Right ventricle myocardium inferior (tissue), 1 donor: ENCODE results near the gene RTN3. TPM values are rescaled to one million over a fixed set of nuclear protein-coding genes. Genes with fewer than 3 reads are reported as not detected.
A peak's percentile ranks its signal among the peaks of the same experiment; 100 is the strongest.
"Not testable (repeated sequence)": the region's sequence is repeated elsewhere in the genome, so short reads cannot be mapped to it uniquely, and the experiment has no call there.

Source experiments
- ATAC-seq: fragments of 200-7000 bp; cut with Tn5 transposase; one replicate; pipeline ENCODE4 v1.9.1; 2020; ENCODE audit warnings: mild to moderate bottlenecking, moderate library complexity
- DNase-seq: peaks from one replicate; pipeline ENCODE4 v3.0.0; 2021; ENCODE audit errors: missing footprints
- intact Hi-C: fragments of 100-400 bp; cut with DNase I; formaldehyde crosslinking; loops from one replicate; pipeline ENCODE4 v1.11.0; 2022
- total RNA-seq: library from RNA; stranded (reverse); fragmentation: NEBNext Ultra II Directional; extraction: Animal tissue kit (Norgen Biotek cat#: 25700); gene quantifications from one replicate; pipeline ENCODE4 v1.2.1, GENCODE V29; 2021
- donor health status: DM: no; HTN: yes; CAD: no; lungs with severe emphysema.

Gene RTN3
- total RNA-seq, 1 donor from 2014 or later, result 52.4 TPM

DNA sequence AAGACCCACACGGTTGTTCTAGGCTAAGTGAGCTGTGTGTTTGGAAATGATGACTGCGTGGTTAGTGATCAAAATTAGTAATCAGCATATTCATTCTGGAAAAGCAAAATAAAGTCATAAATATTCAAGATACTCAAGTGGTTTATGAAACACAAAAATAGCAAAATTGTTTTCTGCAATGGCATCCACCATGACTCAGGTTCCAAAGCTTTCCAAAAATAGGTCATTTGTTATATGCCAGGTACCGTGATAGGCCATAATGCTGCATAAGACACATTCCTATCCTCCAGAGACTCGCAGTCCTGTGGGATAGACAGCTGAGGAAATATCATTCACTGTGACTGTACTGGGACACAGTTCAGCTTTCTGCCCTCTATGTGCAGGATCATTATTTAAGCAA is 7.7 kb upstream of the RTN3 start:
- ATAC-seq (no peak), DNase-seq (no peak)
- intact Hi-C loops, result loop anchor here (5.0 kb wide), 1 partner anchor 64 kb away; no protein-coding TSS in a partner anchor

DNA sequence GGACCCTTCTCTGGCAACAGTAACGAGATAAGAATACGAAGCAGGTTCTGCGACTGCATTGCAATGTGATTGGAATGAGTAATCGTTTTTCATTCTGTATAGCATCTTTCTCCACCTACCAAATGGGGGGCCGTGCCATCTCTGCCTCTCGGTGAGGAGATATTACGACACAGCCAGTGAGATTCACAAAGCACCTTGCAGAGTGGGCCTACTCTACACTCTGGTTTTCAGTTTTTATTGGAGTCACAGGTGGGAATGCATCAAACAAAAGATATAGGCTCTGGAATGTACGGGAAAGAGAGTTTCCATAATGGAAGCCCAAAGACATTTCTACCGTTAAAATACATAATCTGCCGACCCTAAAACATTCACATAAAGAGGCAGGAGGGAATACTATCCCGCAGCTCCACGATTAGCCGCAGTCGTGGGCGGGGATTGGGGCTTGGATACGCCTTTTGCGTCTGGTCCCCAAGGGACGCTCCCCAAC is 423 bp upstream of the RTN3 start:
- intact Hi-C loops, result loop anchor here (1.0 kb wide), 1 partner anchor 10 kb away; the partner anchor contains the start of gene ATL3
- no peak for ATAC-seq
- no peak for DNase-seq

DNA sequence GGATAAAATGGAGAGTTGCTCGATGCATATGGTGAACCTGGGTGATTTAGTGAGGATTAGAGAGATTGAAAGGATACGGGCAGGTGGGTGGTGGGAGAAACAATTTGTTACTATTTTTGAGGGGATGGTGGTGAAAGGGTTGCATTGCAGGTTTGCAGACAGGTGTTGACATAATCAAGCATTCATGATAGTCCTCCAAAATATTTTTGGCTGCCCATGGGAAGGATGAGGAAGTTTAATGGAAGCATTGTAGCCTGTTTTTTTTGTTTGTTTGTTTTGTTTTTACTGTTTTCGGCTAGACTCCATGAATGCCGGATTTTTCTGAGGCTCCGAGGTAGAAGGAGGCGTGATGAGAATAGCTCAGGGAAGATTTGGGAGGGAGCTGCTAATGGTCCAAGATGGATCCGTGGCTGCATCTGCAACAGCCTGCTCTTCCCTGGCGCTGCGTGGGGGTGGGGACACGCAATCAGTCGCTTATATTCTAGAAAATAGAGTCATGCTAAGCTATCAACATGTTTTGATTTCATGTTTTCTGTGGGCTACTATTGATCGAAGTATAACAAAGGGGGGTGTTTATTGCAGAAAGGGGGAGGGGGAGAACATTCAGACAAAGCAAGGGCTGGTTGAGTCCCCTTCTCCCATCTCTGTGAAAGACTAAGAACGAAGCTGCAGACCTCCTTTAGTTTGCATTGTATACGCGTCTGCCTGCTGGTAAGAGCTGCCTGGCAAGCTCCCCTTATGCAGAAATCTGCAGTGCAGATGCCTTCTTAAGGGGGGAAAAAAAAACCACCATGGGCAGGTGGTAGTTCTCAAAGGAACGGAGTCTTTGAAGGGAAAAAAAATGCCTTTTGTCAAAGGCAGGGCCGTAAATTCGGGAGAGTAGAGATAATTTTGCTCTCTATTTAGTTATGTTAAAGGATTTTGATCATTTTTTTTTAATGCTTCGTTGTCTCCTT is 1.0 kb downstream of the RTN3 start:
- peak; percentile 24 for ATAC-seq

DNA sequence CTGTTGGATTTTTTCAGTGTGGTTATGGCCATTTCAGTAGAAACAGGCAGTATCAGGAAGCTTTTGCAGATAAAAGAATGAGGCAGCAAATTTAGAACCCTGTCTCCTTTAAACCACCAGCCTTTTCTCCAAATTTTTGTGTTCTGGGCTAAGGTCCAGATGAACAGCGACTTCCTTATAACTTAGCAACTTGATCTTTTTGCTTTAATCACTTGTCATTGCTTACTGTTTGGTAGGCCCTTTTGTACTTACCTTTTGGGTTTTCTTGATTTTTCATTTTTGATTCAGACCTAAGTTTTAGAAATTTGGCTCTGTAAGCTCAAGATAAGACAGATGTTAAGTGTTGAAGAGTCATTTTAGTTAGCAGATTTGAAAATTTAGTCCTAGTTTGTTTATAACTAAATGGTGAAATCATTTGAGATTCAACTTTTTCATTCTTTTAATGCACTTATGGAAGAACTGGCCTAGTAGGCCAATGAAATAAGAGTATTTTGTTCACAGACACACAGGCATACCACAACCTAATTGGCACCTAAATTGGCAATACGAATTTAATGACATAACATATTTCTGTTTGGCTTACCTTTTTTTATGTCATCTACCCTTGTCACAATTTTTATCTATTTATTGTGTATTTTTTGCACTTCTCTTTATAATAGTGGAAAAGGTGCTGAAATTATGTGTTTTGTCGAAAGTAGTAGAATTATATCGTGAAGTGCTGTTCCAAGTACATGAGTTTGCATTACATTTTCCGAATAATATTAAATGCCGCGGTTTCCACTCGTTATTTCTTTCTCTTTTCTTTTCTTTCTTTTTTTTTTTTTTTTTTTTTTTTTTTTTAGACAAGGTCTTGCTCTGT is 2.1 kb downstream of the RTN3 start:
- DNase-seq (no peak), ATAC-seq (no peak)
- intact Hi-C loops, result no loop called here

More for the DNA sequence above, 1.0 kb downstream of the RTN3 start:
- DNase-seq, result no peak
- intact Hi-C loops, result no loop called here

DNA sequence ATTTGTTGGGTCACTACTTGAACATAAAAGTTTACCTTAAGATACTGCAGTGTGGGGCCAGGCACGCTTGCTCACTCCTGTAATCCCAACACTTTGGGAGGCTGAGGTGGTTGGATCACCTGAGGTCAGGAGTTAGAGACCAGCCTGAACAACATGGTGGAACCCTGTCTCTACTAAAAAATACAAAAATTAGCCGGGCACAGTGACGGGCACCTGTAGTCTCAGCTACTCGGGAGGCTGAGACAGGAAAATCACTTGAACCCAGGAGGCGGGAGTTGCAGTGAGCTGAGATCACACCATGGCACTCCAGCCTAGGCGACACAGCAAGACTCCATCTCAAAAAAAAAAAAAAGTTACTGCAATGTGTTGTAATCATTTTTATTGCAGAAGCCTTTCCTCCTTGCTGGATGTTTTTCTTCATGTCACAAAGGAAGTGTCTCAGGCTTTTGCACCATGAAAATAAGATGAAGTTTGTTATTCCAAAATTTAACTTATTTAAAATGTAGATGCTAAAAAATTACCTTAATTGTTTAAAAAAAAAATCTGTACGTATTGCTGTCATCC is 3.9 kb downstream of the RTN3 start:
- intact Hi-C loops, ATAC-seq: not testable (repeated sequence)

DNA sequence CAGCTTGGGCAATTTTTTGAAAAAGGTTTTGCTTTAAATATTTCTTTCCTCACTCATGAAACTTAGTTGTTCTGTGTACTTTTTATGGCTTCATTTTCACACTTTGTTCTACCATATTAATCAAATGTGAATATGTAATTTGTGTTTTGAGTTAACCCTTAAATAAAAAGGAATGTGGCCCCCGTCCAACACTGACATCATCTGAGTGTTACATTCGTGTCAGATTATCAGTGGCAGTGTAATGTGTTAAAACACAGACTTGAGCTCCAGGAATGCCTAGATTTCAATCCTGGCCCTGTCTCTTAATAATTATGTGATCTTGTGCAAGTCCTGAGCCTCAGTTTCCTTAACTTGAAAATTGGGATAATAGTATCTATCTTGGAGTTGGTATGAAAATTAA is 5.6 kb downstream of the RTN3 start:
- DNase-seq (no peak), ATAC-seq (no peak)
- intact Hi-C loops, result no loop called here

More for the DNA sequence above, 3.9 kb downstream of the RTN3 start:
- not testable (repeated sequence) for DNase-seq

DNA sequence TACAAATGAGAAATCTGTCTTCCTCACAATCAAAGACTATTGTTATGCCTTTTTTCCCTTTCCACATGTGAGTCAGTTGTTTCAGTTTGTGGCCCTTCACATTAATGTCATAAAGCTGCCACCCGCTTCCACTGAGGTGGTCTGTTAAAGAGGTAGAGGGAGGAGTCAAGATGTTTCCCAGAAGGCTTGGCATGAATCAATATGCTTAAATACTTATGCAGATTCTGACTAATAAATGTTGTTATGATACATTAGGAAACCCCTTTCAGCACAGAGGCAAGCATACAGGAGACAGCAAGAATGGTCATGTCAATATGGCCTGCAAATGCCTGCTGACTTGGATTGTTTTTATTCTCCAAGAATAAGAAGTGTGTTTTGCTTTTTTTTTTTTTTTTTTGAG is 6.5 kb downstream of the RTN3 start:
- no peak for ATAC-seq
- DNase-seq, result no peak
- intact Hi-C loops, result no loop called here

DNA sequence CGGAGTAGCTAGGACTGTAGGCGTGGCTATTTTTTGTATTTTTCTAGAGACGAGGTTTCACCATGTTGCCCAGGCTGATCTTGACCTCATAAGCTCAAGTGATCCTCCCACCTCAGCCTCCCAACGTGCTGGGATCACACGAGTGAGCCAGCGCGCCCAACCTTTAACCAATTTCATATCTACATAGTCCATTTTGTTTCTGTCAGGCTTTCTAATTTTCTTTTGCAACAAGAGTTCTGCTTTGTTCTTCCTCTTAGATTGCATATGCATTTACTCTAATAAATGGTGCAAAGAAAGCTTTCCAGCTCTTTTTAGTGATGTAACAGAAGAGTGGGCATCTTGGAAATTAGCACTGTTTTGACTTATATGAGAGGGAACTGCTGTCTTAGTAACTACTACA is 13.3 kb downstream of the RTN3 start:
- DNase-seq, result no peak
- no peak for ATAC-seq
- intact Hi-C loops, result no loop called here

DNA sequence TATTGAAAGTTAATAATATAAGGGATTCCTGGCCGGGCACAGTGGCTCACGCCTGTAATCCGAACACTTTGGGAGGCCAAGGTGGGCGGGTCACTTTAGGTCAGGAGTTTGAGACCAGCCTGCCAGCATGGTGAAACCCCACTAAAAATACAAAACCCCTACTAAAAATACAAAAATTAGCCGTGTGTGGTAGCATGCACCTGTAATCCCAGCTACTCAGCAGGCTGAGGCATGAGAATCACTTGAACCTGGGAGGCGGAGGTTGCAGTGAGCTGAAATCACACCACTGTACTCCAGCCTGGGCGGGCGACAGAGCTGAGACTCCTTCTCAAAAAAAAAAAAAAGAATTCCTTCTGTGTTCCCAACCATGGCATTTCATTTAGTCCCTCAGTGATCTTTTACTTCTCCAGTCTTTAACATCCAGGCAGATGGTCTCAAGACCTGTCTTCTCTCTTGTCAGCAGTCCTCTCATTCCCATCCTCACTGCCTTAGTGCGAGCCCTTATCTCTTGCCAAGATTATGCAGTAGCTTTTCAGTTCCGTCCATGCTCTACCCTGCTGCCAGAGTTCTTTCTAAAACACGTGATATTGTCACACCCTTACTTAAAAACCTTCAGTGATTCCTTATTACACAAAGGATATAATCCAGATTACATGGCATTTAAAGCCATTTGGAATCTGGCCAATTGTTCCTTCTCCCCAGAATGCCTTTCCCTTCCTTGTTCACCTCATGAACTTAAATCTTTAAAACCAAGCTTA is 17.9 kb downstream of the RTN3 start:
- intact Hi-C loops, result no loop called here
- DNase-seq (no peak), ATAC-seq (no peak)

DNA sequence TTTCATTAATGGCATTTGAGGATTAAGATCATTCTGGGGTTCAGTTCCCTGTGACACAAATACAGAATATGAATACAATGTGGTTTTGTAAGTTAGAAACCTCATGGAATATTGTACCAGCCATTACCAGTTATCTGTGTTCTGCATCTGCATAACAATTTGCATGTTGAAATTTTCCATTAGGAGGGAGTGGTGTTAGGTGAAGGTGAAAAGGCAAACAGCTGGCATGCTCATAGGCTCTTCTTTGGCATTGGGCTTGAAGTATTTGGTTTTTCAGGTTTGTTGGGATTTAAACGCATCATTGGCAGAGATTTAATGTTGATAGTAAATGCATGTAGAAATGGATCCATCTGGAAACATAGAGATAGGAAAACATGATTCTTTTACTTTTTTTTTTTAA is 18.6 kb downstream of the RTN3 start:
- DNase-seq (no peak), ATAC-seq (no peak)
- intact Hi-C loops, result no loop called here

DNA sequence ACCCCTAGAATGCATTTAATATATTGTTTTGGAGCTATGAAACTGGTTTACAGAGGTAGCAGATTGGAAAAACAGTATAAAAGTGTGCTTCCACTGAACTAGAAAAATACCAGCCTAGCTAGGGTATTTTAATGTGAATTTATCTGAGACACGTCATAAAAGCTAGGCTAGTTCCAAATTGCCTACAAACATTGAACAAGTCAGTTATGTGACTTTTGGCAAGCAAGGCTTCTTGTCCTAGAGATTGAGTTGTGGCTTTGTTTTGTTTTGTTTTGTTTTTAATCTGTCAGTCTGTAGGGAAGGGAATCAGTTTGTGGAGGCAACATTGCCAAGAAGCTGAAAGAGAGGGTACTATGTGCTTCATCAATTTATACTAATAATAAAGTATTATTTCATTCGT is 24.2 kb downstream of the RTN3 start:
- intact Hi-C loops, result no loop called here
- ATAC-seq, result no peak
- no peak for DNase-seq

DNA sequence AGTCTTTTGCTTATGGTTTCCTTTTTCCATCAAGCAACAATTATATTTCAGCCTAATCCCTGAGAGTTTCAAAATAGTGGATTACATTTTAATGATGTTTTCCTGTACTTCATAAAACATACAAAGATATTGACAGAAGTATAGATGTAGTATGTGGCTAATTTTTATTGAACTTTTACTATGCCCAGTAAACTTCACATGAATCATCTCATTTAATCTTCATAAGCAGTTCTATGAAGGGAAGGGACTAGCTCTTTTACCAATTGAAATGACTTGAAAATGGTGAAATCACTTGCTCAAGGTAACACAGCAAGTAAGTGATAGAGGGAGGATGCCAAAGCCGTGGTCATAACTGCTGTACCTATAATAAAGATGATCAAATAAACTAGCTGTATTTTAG is 27.5 kb downstream of the RTN3 start:
- intact Hi-C loops, result no loop called here
- DNase-seq, result no peak
- no peak for ATAC-seq

DNA sequence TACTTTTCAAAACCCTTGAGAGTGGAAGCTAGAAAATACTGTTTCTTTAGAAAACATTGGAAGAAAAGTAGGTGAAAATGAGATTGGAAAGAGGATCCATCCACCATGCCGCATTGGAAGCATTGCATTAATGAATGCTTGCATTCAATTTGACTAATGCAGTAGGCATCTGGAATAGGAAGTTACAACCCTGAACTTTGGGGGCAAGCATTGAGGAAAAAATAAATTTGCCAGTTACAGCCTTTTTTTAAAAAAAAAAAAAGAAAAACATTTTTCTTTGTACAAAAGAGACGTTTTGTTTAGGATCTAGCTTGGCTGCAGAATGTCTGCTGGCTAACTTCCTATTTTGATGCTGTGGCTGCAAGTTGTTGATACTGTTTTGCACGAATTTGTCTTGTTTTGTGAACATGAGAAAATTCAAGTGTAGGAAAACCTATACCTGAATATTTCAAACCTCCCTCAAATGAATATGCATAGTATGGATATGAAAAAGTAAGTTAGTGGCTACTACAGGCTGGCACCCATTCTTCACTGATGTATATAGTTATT is 28.1 kb downstream of the RTN3 start:
- intact Hi-C loops, result no loop called here
- no peak for ATAC-seq
- DNase-seq, result no peak

DNA sequence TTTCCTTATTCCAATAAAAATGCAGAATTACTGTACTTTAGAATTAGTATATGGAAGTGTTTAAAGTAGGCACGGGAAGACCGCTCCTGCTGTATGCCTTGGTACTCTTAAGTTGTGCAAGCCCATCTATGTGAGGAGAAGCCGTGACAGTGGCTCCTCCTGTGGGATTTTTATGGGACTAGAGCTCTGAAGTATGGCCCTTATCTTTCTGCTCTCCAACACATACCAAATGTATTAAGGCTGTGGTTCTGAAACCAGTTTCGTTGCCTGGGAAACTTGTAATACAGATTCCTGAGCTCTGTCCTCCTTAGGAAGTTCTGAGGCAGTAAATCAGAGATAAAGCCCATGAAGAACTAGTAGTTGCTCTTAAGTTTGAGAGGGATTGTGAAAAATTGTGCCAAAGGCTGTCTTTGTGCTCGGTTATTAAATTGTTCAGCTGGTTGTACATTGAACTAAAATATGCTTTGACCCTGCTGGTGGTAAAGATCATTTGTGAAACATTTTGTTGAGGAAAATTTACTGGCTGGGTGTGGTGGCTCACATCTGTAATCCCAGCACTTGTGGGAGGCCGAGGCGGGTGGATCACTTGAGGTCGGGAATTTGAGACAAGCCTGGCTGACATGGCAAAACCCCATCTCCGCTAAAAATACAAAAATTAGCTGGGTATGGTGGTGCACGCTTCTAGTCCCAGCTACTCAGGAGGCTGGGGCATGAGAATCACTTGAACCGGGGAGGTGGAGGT is 29.3 kb downstream of the RTN3 start:
- ATAC-seq, result peak; percentile 77
- DNase-seq, result no peak
- intact Hi-C loops, result no loop called here

DNA sequence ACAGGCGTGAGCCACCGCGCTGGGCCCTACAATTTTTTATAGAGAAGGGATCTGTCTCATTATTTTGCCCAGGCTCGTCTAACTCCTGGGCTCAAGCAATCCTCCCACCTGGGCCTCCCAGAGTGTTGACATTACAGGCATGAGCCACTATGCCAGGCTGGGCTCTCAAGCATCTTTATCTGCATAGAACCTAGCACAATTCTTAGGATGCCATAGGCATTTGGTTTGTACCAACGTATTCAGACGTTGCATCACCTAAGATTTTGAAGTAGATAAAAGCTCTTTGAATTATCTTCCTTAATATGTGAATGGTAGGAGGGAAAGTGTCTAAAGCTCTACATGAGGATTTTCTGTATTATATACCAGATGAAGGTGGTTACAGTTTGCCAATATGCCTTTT is 30.5 kb downstream of the RTN3 start:
- intact Hi-C loops, result no loop called here
- ATAC-seq, result no peak
- DNase-seq, result no peak

DNA sequence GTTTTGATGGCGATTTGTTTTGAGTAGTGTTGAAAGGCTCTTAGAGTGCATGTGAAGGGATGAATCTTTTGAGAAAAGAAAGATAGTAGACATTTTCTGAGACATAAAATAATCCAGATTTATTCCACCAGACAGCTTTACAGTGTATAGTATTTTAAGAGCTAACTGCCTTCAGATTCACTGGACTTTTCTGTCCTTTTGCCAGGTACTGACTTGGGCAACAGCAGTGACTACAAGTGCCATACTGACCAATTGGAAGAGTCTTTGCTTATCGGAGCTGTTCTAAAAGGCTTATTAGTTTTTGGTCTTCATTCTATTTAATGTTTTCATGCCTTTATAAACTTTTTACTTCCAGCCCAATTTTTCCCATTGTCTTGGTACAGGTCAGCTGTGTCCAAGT is 32.5 kb downstream of the RTN3 start:
- DNase-seq (no peak), ATAC-seq (no peak)
- intact Hi-C loops, result no loop called here

DNA sequence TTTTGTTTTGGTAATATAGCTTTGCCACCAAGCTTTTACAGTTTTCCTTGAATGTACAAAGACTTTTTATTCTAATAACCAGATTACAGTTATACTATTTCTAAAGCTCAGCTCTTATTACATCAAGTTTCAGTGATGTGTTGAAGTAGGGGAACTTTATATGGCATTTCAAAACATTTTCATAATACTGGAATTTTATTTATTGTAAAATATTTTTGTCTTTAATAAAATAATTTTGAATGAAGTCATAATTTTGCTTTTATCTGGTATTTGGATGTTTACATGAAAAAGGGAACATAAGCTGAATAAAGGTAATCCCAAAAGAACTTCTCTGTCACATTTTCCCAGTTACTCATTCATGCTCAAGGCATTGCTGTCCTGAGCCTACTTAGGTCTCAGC is 34.7 kb downstream of the RTN3 start:
- intact Hi-C loops, result no loop called here
- ATAC-seq (no peak), DNase-seq (no peak)

DNA sequence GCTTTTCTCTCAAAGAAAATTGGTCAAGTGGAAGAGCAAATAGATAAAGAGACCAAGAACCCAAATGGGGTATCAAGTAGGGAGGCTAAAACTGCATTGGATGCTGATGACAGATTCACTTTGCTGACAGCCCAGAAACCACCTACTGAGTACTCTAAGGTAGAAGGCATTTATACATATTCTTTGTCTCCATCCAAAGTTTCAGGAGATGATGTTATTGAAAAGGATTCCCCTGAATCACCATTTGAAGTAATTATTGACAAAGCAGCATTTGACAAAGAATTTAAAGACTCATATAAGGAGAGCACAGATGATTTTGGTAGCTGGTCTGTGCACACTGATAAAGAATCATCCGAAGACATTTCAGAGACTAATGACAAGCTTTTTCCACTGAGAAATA is 37.7 kb downstream of the RTN3 start:
- intact Hi-C loops, result no loop called here
- ATAC-seq (no peak), DNase-seq (no peak)
